Stimulated activated CD8-positive, alpha-beta memory T cell treated with anti-CD3 and anti-CD28 coated beads, Interleukin-15, amount 100 ng/mL, for 24 hours (primary cell): ENCODE data around the gene GUCY1A2.

Source experiments
- DNase-seq: peaks from one replicate; pipeline ENCODE4 v3.0.0-alpha.2; 2020; ENCODE audit warnings: low read depth

The GUCY1A2 gene

GRCh38 chr11:106642331-106642730 lies 375.9 kb downstream of the GUCY1A2 start:
- no peak for DNase-seq

GRCh38 chr11:106632283-106632682 lies 386.0 kb downstream of the GUCY1A2 start:
- DNase-seq: no peak

- no peak for DNase-seq
Observed at GRCh38 chr11:106627694-106628093, 390.6 kb downstream of the GUCY1A2 start.

GRCh38 chr11:106625566-106625965 lies 392.7 kb downstream of the GUCY1A2 start:
- DNase-seq: no peak

- no peak for DNase-seq
Observed at GRCh38 chr11:106624377-106624776, 393.9 kb downstream of the GUCY1A2 start.
